CD4-positive, alpha-beta T cell treated with Interleukin-6 at 100 ng/mL for 8 hours (primary cell): ENCODE measurements around the gene INSRR.
A peak's percentile ranks its signal among the peaks of the same experiment; 100 is the strongest.

Experiments
- DNase-seq: peaks from one replicate; pipeline ENCODE4 v3.0.0-alpha.2; 2020; ENCODE audit warnings: mixed read lengths, low spot score

The INSRR gene

GRCh38 chr1:156806512-156807440 is 52.1 kb downstream of the INSRR start:
- DNase-seq, result no peak

- no peak for DNase-seq
Observed at GRCh38 chr1:156805766-156806511, 53.0 kb downstream of the INSRR start.

GRCh38 chr1:156804572-156805243 is 54.2 kb downstream of the INSRR start:
- no peak for DNase-seq

DNA sequence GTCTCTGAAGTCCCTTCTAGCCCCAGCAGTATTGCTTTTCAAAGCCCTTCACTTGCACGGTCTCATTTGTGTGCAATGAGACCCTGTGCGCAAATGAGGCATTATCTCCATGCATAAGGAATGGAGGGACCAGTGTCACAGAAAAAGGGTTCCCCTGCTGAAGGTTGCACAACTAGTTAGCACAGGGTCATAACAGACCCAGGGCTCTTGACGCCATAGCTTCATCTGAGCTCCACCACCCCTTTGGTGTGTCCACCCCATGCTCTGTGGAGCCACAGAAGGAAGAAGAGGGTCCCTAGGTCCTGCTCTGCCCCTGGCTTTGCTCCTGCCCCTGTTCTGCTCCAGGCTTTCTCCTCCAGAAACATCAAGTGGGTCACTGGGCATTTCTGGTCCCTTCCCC is 54.9 kb downstream of the INSRR start:
- no peak for DNase-seq

DNA sequence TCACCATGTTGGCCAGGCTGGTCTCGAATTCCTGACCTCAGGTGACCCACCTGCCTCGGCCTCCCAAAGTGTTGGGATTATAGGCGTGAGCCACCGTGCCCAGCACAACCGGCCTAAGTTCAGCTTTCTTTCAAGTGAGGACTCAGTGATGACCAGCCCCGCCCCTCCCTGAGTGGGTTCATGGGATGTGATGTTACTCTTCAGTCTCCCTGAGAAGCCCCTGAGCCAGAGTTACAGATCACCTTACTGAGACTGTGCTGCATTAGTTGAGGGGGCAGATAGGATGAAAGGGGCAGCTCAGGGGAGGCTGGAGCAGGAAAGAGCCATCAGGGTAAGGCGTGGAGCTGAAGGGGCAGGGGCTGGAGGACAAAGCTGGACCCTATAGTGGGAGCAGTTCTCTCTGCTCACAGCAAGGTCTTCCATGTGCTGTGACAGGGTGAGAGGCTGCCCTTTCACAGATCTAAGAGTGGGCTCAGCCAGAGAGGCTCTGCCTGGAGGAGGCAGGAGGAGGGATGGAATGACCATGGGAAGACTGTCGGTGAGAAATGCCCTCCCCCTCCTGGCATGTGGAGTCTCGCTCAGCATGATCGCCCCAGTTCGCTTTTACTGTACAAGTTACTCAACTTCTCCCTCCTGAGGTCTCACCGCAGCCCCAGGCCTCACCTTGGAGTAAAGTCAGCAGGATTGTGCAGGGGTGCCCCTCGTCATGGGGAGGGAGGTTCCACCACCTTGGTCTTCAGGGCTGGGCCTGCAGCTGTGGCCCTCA is 55.6 kb downstream of the INSRR start:
- no peak for DNase-seq

DNA sequence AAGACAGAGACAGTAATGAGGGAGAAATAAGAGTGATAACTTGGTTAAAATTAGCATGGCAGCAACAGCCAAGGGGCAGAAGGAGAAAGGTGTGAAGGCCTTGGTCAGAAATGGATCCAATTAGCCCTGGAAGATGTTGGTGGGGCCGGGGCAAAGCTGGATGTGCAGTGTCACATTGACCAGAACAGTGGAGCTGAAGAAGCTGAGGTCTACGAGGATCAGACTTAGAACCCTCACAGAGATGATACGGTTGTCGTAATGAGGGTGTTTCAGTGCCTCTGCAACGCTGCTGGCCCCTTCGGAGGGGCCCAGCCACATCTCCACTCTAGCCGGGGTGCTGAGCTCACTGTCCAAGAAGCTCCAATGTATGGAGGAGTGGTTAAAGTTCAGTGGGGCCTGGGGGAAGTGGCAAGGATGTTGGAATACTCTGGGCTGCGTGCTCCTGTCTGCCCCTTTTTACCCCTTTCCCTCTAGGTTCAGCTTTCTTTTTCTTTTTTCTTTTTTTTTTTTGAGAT is 56.4 kb downstream of the INSRR start:
- no peak for DNase-seq

- DNase-seq, result no peak
Observed at GRCh38 chr1:156801409-156802121, 57.4 kb downstream of the INSRR start.

DNA sequence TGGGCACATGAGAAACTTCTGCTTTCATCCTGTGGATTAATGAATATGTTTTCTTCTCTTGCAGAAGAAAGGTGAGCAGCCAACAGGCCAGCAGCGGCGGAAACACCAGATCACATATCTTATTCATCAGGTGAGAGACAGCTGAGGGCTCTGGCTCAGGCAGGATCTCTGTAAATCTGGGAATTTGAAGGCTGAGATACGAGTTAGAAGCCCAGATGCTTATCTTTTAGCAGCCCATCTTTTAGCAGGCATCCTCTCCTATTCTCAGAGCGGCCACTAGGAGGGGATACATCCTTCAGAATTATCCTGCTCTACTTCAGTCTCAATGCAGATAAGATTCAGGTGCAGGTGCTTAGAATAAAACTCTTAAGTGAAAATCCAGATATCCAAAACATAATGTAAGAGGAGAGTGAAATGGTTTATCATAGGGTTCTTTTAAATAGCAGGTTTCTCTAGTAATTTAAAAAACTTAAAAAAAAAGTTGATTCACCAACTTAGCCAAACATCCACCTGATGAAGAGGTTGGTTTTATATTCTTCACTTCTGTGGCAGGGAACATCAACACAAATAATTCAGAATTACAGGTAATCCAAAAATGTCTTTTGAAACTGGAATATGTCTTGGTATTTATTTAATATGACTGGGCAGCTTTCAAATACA is 61.6 kb downstream of the INSRR start:
- DNase-seq, result peak; percentile 58

- no peak for DNase-seq
Observed at GRCh38 chr1:156796340-156797097, 62.4 kb downstream of the INSRR start.

DNA sequence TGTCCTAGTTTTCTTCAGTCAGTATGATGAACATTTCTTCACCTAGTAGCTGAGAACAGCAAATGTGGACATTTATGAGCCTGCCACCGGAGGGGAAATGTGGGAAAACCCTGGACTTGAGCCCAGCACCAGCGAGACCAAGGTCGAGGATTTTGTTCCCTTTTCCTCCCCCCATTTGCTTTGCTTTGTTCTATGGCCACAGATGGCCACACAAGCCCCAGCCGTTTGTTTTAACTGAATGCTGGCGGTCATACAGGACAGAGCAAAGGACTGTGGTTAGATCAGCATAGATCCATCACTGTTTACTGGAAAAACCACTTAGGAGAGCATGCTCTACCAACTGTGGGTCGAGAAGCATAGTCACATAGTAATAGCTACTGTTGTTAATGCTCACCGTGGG is 63.1 kb downstream of the INSRR start:
- DNase-seq, result no peak

DNA sequence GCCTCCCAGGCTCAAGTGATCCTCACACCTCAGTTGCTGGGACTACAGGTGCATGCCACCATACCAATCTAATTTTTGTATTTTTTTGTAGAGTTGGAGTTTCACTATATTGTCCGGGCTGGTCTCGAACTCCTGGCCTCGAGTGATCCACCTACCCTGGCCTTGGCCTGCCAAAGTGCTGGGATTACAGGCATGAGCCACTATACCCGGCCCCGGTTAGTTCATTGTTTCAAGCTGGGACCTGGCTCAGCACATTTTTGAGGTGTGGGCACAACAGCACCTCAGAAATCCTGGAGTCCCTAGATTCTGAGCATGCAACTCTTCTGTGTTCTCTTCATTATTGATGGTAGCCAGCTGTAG is 63.6 kb downstream of the INSRR start:
- no peak for DNase-seq

- no peak for DNase-seq
Observed at GRCh38 chr1:156794506-156795373, 64.2 kb downstream of the INSRR start.
